Measurements from ENCODE around the gene IRAK1.

IRAK1 gene

DNA sequence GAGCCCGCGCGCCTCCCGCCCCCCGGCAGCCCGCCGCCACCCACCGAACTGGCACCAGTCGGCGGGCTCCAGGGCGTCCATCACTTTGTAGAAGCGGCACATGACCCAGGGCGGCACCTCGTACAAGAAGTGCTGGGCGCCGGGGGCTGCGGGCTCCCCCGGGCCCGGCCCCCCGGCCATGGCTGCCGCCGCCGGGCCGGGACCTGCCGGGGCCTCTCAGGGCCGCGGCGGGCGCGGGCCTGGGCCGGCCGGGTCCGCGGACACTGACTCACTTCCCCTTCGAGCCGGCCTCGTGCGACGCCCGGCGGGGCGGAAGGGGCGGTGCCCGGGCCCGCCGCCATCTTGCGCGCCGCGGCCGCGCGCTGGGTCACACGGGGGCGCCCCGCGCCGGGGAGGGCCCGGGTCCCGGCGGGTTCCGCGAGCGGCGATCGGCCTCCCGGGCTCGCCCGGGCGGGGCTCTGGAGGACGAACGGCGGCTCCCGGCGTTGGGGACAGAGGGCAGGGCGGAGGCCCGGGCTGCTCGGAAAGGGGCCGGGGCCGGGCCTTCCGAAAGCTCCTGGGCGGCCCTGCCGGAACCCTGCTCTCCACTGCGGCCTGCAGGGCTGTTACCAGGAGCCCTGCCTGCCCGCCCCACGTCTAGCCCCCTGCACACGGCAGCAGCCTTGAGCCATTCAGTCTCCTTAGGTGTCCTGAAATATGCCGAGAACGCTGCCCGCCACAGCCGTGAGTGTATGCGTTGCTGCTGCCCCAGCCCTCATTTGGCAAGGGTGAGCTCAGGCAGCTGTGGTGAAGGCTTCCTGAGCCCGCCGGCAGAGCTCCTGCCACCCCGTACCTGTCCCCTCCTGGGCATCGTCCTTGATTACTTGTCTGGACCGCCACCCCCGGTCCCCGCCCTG is at the start of gene IRAK1:
Gene IRAK1, minus strand, starts transcription at position 270 of the 896 bp plus-strand sequence. Its CDS starts 90 bp downstream, at position 180.
- peak; percentile 47 for DNase-seq (ENCODE audit: low spot score)

DNA sequence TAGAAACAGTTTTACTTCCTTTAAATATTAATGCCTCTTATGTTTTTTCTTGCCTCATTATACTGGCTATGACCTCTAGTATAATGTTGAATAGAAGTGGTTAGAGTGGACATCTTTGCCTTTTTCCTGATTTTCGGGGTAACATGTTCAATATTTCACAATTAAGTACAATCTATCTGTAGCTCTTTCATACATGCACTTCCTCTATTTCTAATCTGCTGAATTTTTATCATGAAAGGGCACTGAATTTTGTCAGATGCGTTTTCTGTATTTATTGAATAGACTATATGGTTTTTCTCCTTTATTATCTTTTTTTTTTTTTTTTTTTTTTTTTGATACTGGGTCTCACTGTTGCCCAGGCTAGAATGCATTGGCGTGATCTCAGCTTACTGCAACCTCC is 48.9 kb upstream of the IRAK1 start:
- no peak for DNase-seq (ENCODE audit: low spot score)

DNA sequence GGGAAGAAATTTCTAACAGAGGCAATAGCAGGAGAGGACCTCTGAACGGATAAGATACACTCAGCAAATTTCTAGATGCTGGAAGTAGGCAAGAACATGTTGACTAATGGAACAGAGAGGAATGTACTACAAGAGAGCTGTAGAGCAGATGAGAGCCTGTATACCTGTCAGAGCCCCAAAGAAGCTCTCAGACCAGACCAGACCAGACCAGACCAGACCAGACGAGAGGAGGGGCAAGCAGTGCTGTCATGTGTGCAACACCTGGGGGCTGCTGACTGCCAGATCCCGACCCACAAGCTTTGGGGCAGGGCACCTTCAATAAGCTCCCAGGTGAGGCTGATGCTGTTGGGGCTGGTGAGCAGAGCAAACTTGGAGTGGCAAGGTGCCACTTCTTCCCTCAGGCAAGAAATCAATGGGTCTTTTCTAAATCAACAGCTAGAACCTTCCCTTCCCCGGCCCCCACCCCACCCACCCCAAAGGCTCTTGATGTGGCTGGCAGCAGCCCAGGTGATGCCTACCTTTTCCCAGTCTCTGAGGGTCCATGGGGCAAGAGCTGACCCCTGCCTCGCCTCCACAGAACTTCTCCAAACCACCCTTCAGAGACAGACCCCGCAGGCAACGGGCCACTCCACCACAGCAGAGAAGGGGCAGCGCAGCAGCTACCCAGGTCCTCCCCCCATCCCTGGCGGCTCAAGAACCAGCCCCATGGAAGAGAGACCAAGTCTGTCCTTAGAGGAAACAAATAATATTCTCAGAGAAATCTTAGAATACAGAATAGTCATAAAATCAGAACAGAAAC is 45.1 kb upstream of the IRAK1 start:
- no peak for DNase-seq (ENCODE audit: low spot score)

DNA sequence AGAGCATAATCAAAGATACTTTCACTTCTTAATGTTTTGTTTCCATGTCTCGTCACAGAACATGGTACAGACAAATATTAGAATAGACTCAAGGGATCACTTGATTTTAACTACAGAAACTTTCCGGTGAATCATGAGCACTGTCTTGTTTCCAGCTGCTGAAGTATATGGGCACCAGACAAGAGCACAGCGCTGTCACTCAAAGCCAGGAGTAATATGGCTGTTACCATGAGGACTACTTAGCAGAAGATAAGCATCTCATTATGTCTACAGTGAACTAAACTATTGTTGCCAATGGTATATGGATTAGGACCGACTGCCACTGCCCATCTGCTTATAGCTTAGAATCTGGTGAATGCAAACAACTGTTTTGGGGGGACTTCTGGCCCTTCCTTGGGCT is 43.5 kb upstream of the IRAK1 start:
- no peak for DNase-seq (ENCODE audit: low spot score)

DNA sequence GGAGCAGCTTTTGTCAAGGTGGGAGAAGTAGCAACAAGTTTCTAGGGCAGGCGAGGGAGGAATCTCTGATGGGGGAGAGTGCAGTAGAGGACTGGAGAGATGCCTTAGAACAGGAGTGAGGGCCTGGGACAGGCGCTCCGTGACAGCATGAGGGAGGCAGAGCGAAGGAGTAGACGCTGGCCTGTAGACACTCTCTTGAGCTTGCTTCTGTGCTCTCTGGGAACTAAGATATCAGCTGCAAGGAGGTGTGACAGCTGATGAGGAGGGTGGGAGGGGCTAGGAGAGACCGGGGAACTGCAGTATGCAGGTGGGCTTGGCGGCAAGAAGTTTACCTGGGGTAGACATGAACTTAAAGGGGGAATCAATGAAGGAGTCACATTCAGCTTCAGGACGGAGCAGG is 42.1 kb upstream of the IRAK1 start:
- no peak for DNase-seq (ENCODE audit: low spot score)

DNA sequence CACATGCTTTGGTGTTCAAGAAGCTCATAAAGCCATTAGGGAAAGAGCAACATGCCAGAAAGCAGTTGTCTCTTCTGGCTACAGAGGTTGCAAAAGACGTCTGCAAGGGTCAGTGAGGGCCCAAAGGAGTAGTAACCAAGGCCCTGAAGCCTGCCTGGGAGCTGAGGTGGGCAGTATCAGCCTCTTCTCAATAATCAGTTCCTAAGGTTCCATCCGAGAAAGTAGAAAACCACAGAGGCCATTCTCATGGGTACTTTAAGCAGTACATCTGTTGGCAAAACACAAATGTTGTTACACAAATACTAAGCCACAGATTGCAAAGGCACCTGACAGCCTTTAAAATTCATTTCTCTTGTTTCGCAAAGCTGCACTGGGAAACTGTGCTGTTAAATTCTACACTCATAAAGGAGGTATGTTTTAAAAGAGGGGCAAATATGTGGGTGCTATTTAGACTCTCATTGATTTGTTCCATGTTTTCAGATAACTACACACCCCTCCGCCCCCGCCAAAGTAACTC is 40.1 kb upstream of the IRAK1 start:
- no peak for DNase-seq (ENCODE audit: low spot score)

DNA sequence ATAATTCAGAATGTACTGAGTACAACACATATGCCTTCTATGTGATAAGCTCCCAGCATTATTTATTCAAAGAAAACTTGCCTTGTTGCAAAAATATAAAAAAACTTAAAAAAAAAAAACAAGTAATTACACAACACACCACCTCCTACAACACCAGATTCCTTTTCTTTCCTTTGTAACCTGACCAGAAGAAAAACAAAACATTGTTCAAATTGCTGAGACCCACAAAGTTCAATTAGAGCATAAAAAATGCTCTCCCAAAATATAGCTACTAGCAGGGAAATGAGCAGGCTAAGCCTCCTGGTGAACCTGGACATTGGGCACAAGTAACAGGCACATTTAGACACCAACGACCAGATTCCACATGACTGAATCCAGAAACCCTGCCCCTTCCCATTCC is 39.5 kb upstream of the IRAK1 start:
- DNase-seq (ENCODE audit: low spot score), result no peak

DNA sequence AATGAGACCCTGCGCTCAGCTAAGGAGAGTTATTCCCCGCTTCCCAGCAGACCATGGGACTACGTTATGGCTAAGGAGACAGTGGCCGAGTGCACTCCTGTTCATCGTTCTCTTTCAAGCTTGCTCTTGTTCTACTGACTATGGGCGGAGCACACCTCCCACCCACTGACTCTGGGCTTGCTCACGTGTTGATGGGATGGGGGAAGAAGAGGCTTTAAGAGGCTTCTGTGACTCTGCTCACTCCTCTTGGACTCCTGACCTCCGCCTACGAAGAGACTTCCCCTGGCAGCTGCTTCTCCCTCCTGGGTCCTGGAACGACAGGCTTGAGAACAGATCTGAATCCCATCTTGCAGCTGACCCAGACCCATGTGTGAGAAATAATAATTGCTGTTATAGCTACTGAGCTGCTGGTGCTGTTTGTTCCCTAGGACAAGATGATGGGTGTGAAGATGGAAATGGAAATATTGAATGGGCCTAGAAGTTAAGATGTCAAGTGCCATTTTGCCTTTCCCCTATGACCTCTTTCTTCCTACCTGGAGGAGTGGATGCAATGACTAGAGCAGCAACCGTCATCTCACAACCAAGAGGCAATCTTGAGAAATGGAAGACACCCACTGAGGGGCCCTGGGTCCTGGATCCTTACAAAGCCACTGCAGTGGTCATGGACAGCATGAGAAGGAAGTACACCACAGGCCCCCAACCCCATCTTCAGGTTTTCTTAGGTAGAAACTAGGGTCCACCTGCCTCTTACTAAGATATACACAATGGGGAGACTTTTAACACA is 38.7 kb upstream of the IRAK1 start:
- no peak for DNase-seq (ENCODE audit: low spot score)

DNA sequence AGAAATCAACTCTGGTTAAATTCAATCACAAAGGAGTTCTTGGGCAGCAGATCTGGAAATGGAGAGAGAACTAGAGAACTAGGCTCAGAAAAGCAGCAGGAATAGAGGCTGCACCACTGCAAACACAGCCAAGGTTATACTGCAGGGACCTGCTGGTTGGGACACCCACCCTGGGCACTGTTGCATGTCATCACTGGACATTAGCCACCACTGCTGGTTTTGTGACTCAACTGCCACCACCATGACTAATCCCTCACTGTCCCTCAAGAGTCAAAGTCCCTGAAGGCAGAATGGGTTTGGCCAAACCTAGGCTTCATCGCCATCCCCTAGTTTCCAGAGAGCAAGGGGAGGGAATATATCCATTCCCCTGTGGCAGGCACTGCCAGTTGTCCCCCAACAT is 38.1 kb upstream of the IRAK1 start:
- DNase-seq (ENCODE audit: low spot score), result no peak

DNA sequence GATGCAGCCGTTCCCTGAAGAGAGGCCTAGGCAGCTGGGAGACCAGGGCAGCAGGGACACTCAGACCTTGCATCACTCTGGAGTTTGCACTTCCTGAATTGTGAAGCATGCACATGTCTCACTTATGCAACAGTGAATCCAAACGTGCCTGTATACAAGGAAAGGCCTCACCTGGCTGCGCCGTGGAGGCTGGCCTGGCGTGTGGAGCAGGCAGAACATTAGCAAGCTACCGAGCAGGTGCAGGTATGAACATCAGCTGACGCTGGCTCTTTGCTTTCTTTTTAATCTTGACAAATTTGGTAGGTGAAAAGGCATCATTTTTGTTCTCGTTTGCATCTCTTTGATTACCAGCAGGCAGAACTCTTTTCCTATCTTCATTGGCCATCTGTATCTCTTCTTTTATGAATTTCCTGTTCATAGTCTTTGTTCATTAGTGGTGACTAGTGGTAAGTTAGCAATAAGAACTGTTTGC is 37.1 kb upstream of the IRAK1 start:
- no peak for DNase-seq (ENCODE audit: low spot score)

DNA sequence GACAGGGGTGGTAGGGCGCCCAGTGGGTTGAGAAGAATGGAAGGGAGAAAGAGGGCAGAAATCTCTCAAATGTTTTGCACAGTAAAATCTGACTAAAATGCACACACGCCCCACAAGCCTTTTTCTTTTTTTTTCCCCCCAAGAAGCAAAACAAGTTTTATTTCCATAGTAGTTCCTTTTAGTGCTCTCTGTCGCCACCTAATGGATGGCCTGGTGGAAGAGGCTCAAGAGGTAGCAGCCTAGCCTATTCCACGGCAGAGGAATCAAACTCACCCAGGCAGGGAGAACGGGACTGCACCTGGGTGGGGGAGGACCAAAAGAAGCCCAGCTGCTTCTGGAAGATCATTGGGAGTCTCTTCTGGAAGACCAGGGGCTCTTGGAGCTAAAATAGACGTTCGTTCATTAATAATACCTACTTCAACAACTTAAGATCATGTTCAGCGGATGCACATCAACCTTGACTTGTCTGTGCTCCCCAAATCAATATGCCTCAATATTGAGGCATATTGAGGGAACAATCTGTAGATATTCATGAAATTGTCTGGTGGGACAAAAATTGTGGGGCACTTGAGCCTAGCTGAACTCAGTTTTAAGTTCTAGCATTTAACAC is 31.6 kb upstream of the IRAK1 start:
- no peak for DNase-seq (ENCODE audit: low spot score)

DNA sequence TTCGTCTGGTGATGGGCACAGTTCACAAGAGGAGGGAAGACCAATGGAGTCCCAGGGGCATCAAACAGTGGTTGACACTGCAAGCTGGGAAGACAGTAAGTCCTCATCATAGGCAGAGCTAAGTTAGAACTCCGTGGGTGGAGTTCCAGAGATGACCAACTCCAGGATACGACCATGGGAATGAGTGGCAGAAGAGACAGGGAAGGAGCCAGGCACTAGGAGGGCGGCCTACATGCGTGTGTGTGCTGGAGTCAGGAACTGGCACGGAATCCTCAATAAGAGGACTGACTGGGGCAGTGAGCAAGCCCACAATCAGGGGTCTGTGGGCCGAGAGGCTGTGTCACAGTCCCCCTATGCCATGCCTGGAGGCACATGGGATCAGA is 30.4 kb upstream of the IRAK1 start:
- DNase-seq (ENCODE audit: low spot score), result no peak

DNA sequence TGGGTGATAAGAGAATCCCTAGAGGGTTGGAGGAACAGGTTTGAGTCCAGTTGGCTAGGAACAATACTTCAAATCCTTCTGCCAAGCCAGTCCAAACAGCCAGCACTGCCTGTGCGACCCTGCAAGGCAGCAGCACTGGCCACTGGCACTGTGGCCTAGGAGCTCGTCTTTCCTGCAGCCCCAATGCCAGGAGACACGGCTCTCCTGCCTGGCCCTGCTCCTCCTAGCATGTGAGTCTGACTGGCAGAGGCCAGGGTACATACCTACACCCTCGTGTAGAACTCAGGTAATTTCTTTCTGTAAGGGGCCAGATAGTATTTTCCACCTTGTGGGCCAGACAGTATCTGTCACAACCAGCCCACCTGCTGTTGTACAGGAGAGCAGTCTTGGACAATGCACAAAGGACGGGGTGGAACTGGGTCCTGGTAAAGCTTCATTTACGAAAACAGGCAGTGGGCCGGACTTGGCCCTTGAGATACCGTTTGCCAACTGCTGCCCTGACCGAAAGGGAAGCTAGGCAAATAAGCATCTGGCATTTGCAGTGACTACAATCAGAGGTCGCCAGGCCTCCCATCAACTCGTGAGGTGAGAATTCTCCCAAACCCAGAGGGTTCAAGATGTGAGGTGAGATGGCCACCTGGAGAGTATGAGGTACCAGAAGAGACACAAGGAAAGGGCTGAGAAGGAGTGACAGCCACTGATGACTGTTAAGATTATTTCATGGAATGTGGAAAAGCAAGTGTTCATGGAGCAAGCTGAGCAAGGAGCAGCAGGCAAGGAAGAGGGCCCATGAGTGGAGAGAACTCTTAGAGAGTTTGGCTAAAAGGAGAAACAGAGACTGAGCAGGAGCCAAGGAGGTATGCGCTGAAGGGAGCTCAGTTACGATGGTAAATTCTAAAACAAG is 29.8 kb upstream of the IRAK1 start:
- DNase-seq (ENCODE audit: low spot score), result no peak

DNA sequence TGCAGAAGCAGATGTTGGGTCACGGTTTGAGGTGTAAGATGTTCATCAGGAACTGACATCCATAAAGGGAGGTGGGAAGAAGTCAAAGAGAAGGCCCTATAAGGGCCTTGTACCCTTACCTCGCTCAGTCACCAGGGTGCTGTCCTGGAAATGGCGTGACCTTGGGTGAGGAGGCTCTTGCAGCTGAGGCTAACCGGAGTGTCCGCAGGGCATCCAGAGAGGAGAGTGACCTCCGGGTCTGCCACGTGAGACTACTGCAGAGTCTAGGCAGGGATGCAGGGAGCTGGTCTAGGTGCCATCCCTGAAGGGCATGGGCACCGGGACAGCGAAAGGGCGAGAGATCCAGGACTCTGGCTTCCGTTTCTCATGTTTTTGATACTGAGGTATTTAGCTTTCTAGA is 28.7 kb upstream of the IRAK1 start:
- DNase-seq (ENCODE audit: low spot score), result no peak

DNA sequence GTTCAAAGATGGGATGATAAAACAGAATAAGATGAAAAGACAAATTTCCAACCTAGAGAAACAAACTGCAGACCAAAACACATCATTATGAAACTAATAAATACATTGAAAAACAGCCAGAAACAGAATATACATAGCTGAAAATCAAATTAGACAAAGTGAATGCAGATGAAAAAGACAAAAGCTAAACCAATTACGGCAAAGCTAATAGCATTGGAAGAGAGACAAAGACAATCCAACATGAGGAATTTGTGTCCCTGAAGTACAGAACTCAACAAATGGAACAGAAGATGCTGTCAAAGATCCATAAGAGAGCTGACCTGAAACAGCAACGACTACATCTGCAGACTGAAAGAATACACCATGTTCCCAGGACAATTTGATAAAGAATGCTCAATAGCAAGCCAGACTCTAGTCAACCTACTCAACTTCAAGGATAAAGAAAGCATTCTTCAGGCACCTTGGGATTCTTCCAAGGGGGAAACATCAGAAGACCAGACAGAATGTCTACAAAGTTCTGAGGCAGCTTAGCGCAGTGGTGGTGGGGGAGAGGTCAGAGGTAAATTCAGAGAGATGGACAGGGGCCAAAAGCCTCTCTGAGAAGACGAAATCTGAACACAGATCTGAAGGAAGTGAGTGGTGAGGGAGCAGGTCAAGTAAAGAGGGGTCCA is 27.4 kb upstream of the IRAK1 start:
- peak; percentile 65 for DNase-seq (ENCODE audit: low spot score)

DNA sequence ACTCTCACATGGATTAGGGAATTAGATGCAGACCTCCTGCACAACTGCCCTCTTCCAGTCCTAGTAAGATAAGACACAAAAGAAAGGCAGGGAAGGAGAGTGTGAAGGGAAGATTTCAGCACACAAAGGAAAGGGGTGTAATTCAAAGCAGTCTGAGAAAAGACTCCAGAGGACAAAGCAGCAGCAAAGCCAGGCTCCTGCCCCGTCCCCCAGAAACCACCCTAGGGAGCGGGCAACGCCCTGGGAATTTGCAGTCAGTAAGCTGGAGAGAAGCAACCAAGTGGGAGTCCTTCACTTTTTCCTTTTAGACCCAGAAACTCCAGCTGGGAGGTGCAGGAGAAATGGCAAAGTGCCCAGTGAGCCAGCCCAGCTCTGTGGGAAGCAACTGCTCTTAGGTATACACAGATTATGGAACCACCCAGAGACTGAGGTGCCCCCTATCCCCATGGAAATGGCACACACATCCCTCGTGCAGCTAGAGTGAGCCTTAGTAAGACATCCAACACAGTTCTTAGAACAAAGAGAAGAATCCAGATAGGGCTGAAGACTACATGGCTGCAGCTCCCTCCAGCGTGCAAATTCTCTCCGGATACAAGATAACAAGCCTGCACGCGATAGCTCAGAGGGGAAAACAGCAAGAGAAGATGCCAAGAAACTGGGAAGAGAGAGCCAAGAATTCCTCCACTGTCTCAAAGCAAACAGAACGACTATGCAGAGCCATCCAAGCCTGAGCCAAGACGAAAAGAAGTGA is 26.5 kb upstream of the IRAK1 start:
- DNase-seq (ENCODE audit: low spot score), result peak; percentile 78

DNA sequence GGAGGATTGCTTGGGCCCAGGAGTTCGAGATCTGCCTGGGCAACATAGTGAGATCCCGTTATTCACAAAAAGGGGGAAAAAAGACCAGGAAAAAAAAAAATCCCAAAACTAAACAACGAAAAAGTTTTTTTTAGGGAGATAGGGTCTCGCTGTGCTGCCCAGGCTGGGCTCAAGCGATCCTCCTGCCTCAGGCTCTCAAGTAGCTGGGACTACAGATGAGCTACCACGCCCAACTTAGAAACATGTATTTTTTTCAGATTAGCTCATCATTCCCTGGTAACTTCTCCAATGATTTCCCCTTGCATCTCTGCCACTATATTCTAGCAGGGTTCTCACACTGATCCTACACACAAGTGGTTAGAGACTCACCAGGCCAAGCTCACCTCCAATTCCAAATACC is 24.4 kb upstream of the IRAK1 start:
- DNase-seq (ENCODE audit: low spot score), result no peak

DNA sequence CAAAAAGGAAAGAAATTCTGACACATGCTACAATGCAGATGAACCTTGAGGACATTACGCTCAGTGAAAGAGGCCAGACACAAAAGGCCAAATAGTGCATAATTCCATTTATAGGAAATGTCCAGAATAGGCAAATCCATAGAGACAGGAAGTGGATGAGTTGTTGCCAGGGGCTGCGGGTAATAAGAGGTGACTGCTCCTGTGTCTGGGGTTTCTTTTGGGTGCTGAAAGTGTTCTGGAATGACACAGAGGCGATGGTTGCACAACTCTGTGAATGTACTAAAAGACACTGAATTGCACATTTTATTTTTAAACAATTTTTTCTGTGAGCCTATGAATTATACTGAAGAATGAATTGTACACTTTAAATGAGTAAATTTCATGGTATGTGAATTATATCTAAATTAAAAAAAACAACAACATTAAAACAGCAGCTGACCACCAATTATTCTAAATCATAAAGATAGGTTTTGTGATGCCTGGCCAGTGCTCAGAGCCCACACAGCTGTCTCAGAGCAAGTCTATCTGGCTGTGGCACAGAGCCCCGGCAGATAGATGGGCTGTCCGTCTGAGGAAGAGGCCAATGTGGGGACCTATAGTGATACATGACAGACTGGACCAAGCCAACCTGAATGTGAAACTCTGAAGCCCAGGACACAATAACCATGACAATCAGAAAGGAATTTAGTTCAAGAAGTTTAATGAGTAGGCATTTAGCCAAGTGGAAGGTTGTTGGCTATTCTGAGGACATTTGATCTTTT is 23.5 kb upstream of the IRAK1 start:
- no peak for DNase-seq (ENCODE audit: low spot score)

DNA sequence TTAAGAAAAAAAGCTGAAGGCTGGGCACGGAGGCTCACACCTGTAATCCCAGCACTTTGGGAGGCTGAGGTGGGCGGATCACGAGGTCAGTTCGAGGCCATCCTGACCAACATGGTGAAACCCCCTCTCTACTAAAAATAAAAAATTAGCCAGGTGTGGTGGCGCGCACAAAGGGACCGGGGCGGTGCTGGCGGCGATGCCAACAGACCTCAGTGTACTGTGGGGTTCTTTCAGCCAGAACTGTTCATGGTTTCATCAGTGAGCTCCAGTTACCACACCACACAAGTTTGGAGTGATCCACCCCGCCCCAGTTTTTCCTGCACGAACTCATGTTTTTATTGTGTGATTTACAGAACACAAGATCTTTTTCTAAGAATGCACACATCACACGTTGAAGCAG is 21.2 kb upstream of the IRAK1 start:
- no peak for DNase-seq (ENCODE audit: low spot score)
